HT-29 (cell line): Measurements from ENCODE around the gene POGLUT2. TPM values are rescaled to one million over a fixed set of nuclear protein-coding genes. Genes with fewer than 3 reads are reported as not detected.
A peak's percentile ranks its signal among the peaks of the same experiment; 100 is the strongest.

Source experiments
- DNase-seq: peaks from one replicate; pipeline ENCODE4 v3.0.0-alpha.2; 2015; ENCODE audit warnings: low spot score
- total RNA-seq: library from RNA; depleted of rRNA; stranded (reverse); fragments of >200 nt; shearing (Covaris generic); gene quantifications from 2 replicates; pipeline ENCODE4 v1.2.3, GENCODE V29; 2014; rRNA removed

POGLUT2 gene
- total RNA-seq, result 0.99 and 1.2 TPM in 2 replicates

DNA sequence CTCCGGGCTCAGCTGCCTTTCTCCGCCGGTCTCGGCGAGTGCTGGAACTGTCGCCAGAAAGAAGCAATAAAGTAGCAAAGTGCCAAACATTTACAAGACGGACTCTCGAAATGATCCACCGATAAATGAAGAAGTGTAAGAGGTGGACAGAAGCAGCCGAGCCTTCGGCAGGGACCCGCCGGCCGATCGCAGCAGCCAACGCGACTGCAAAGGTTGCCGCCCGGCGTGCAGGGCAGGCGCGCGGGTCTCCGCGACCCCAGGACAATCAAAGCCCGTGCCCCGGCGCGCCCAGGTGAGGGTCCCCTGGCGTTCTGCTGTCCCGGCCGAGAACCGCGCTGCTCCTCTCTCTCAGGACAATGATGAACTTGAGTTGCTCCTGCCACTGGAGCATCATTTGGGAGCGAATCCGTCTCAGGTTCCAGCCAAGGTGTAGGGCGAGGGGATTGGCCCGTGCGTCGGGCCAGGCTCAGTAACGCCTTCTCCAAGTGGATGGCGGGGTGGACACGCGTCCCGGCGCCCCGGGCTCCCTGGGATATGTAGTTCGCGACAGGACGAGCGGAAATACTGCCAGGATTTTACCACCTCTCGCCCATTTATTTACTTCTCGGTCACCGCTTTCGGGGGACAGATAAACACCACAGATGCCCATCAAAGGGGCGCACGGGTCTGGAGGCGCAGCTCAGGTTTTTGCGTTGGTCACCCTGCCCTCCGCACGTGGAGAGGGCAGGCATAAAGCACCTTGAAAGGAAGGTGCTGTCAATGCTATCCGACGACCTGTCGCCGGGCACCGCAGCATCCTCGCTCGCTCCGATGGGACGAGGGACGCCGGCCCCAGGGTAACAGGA is at the start of gene POGLUT2, which contains the start of gene BIVM:
POGLUT2 (minus strand) TSS at position 396 of the 845 bp plus-strand sequence; CDS start at position 90, 306 bp downstream.
BIVM (plus strand) TSS at position 539 of the 845 bp plus-strand sequence. CDS start 8,149 bp downstream, outside the sequence.
- DNase-seq, result peak; percentile 93

GRCh38 chr13:102847272-102848234 is 48.8 kb upstream of the POGLUT2 start:
- peak; percentile 74 for DNase-seq

- DNase-seq, result peak; percentile 76
Measured at GRCh38 chr13:102846261-102847015, 47.7 kb upstream of the POGLUT2 start.

GRCh38 chr13:102845630-102846260 is 47.0 kb upstream of the POGLUT2 start, which contains the start of gene ERCC5:
TSS of gene ERCC5 (plus strand) at chr13:102846032. CDS start at chr13:102846267, 235 bp downstream.
- peak; percentile 99 for DNase-seq

- DNase-seq, result no peak
Measured at GRCh38 chr13:102845289-102845629, 46.5 kb upstream of the POGLUT2 start.

DNA sequence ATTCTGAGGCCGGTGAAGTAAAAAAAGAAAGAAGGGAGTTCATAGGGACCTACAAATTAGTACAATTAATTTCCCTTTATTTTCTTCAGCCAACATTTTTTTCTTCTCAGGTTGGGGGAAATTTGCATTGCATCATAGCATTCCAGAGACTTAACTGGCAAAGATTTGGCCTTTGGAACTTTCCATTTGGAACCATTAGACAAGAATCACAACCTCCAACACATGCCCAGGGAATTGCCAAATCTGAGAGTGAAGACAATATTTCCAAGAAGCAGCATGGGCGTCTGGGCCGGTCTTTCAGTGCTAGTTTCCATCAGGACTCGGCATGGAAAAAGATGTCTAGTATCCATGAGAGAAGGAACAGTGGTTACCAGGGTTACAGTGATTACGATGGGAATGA is 40.7 kb upstream of the POGLUT2 start:
- no peak for DNase-seq

- DNase-seq, result no peak
Measured at GRCh38 chr13:102838982-102839381, 40.2 kb upstream of the POGLUT2 start.

DNA sequence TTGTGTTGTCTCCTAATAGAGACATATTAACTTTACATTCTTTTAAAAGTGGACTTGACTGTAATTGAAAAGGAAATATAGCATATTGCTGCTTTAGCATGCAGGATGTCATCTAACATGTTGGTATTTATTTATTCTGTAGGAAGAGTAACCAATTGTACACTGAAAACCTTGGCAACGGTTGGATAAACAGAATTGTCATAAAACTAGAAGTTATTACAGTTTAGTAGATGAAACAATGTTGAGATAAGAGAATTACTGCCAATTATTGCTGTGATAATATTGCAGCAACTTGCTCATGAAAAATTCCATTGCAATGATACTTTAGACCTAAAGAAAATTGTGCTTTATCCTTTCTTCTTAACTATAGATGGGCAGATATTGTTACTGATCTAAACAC is 39.5 kb upstream of the POGLUT2 start:
- no peak for DNase-seq

DNA sequence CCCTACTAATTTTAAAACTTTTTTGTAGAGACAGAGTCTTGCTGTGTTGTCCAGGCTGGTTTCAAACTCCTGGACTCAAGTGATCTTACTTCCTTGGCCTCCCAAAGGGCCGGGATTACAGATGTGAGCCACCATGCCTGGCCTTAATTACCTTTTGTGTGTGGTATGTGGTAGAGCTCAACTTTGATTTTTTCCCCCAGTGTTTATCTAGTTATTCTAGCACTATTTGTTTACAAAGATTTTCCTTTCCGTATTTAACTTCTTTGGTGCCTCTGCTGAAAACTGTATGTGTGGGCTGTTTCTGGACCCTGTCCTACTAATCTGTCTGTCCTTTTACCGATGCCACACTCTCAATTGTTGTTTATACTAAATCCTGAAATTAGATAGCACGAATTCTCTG is 37.7 kb upstream of the POGLUT2 start:
- DNase-seq, result no peak

GRCh38 chr13:102830646-102831045 is 31.9 kb upstream of the POGLUT2 start:
- peak; percentile 29 for DNase-seq

- no peak for DNase-seq
Measured at GRCh38 chr13:102825921-102826706, 27.3 kb upstream of the POGLUT2 start.

- DNase-seq, result no peak
Measured at GRCh38 chr13:102825400-102825799, 26.6 kb upstream of the POGLUT2 start.

- DNase-seq, result no peak
Measured at GRCh38 chr13:102817907-102818306, 19.1 kb upstream of the POGLUT2 start.

GRCh38 chr13:102817241-102817640 is 18.5 kb upstream of the POGLUT2 start:
- no peak for DNase-seq

GRCh38 chr13:102816708-102817107 is 17.9 kb upstream of the POGLUT2 start:
- no peak for DNase-seq

DNA sequence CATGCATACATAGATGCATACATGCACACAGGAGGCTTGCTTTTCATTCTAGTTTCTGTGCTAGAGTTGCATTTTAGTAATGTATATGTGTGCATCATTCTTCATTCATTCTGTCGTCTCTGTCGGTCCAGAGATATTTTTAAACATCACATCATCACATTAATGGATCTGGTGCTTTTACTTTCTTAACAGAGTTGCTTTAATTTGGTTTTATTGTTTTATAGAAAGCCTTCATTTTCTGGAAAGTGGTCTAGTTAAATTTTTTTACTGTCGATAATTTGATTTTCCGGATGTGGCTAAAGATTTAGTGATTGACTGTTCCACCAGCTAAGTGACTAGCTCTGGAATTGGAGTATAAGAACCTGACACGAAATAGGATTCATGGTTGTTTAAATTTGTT is 17.0 kb upstream of the POGLUT2 start:
- DNase-seq, result no peak

DNA sequence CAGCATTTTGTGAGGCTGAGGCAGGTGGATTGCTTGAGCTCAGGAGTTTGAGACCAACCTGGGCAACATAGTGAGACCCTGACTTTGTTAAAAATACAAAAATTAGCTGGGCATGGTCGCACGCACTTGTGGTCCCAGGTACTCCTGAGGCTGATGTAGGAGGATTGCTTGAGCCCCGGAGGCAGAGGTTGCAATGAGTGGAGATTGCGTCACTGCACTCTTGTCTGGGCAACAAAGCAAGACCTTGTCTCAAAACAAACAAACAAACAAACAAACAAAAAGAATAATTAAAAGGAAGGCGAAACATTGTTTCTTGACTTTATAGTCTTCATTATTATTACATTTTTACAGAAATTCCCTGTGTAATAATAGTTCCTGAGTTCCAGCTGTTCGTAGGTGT is 16.0 kb upstream of the POGLUT2 start:
- DNase-seq, result no peak

GRCh38 chr13:102814025-102814607 is 15.3 kb upstream of the POGLUT2 start:
- no peak for DNase-seq

DNA sequence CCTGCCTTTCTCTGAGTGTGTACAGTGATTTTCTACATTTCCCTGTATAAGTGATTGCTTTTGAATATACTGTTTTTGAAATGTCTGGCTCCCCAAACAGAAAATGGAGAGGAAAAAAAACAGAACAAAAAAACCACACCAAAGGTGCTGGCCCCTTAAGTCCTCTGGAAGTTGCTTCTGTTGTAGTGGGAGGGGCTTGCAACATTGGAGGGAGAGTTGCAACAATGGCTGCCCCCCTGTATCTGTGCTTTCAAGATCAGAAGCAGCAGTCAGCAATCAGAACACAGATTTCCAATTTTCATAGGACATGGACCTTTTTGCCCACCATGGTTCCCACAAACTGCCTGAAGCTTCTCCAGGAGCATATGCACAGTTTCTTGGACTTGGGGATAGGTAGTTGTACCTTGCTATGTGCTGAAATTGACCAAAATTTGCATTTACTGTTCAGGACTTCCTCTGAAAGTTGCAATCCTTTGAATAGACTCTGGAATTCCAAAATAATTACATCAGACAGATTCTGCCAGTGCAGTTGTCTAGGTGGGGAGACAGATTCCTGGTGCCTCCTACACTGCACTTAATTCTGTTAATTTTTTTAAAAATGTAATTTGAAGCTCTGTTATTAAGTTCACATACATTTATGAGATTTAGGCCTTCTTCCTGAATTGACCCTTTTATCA is 14.0 kb upstream of the POGLUT2 start:
- DNase-seq, result no peak
